OCI-LY7 (cell line): Measurements from ENCODE around the gene CCL13. TPM values are rescaled to one million over a fixed set of nuclear protein-coding genes. Genes with fewer than 3 reads are reported as not detected.

Experiments used
- BruUV-seq: library from RNA; stranded (reverse); fragments of 400-500 nt; replicated peaks from 2 replicates; lab custom pipeline; 2021; lab: Mats Ljungman, UMichigan
- CTCF ChIA-PET: fragments of 300-600 bp; sonication (Branson Sonifier 250); formaldehyde crosslinking; loops from one replicate; lab custom pipeline; 2022; ENCODE audit warnings: antibody characterized with exemption; ENCODE audit not compliant: unreplicated experiment; lab: Charles Lee
- POLR2A ChIA-PET: fragments of 300-600 bp; sonication (Branson Sonifier 250); formaldehyde crosslinking; loops from one replicate; lab custom pipeline; 2022; ENCODE audit warnings: antibody characterized with exemption; lab: Charles Lee
- DNase-seq: peaks from one replicate; pipeline ENCODE4 v3.0.0-alpha.2; 2015; ENCODE audit warnings: low spot score
- H2AFZ ChIP-seq: fragments of 200-600 bp; sonication (generic), shearing (Covaris generic); 2 replicates; pipeline ENCODE4 v1.6.1; 2014; ENCODE audit warnings: mild to moderate bottlenecking, antibody characterized with exemption, low read length, moderate library complexity
- H3K27ac ChIP-seq: fragments of 200-600 bp; sonication (generic); 2 replicates; pipeline ENCODE4 v1.5.1; 2014; ENCODE audit warnings: mixed run types, low read depth, mild to moderate bottlenecking, moderate library complexity, low read length, inconsistent platforms; ENCODE audit not compliant: poor library complexity, severe bottlenecking
- H3K36me3 ChIP-seq: fragments of 200-600 bp; sonication (generic); 2 replicates; pipeline ENCODE4 v1.6.1; 2014; ENCODE audit warnings: mild to moderate bottlenecking, antibody characterized with exemption, low read length, moderate library complexity, mixed read lengths; ENCODE audit not compliant: insufficient read depth
- H3K4me1 ChIP-seq: fragments of 200-600 bp; sonication (generic); 2 replicates; pipeline ENCODE4 v1.5.1; 2014; ENCODE audit warnings: mild to moderate bottlenecking, low read length; ENCODE audit not compliant: insufficient read depth, poor library complexity, severe bottlenecking
- H3K4me2 ChIP-seq: fragments of 200-600 bp; sonication (generic); 2 replicates; pipeline ENCODE4 v1.6.1; 2014; ENCODE audit warnings: mild to moderate bottlenecking, low read length
- H3K4me3 ChIP-seq: fragments of 200-600 bp; sonication (generic); 2 replicates; pipeline ENCODE4 v1.5.1; 2014; ENCODE audit warnings: mild to moderate bottlenecking, low read depth, low read length; ENCODE audit not compliant: poor library complexity, severe bottlenecking
- H3K79me2 ChIP-seq: fragments of 200-600 bp; sonication (generic); 2 replicates; pipeline ENCODE4 v1.6.1; 2016; ENCODE audit warnings: low read depth, mild to moderate bottlenecking, low read length, moderate library complexity, mixed read lengths; ENCODE audit not compliant: insufficient read depth
- H3K9me2 ChIP-seq: fragments of 200-600 bp; sonication (generic); 2 replicates; pipeline ENCODE4 v1.6.1; 2016; ENCODE audit warnings: mild to moderate bottlenecking, low read length, mixed read lengths; ENCODE audit not compliant: insufficient read depth
- H3K9me3 ChIP-seq: fragments of 200-600 bp; sonication (generic); 2 replicates; pipeline ENCODE4 v1.6.1; 2014; ENCODE audit warnings: mild to moderate bottlenecking, mixed run types, low read length, mixed read lengths
- H4K20me1 ChIP-seq: fragments of 200-600 bp; sonication (generic); 2 replicates; pipeline ENCODE4 v1.6.1; 2014; ENCODE audit warnings: mild to moderate bottlenecking, antibody characterized with exemption, low read length, moderate library complexity, mixed read lengths; ENCODE audit not compliant: insufficient read depth
- CTCF ChIP-seq: fragments of 200-600 bp; sonication (generic); conservative IDR thresholded peaks from 2 replicates; pipeline ENCODE4 v1.5.1; 2014; ENCODE audit warnings: mild to moderate bottlenecking, antibody characterized with exemption, low read length, moderate library complexity, mixed read lengths
- EZH2phosphoT487 ChIP-seq: fragments of 200-600 bp; sonication (generic); IDR thresholded peaks from 2 replicates; pipeline ENCODE4 v1.6.1; 2018; ENCODE audit warnings: low read depth, borderline replicate concordance, mild to moderate bottlenecking, mixed run types, antibody characterized with exemption, low read length, moderate library complexity, mixed read lengths
- intact Hi-C: fragments of 100-400 bp; cut with micrococcal nuclease; formaldehyde crosslinking; loops from one replicate; pipeline ENCODE4 v1.10.0; 2022; ENCODE audit not compliant: unreplicated experiment
- total RNA-seq, 2 experiments: library from RNA; depleted of rRNA in 1 of 2; stranded (reverse); fragments of >200 nt in 1 of 2; shearing (Covaris generic) in 1 of 2; gene quantifications; 2 replicates each; pipeline ENCODE4 v1.2.3, GENCODE V29; 2014 to 2022

Gene CCL13
- total RNA-seq, 2 experiments from 2014 or later, result not detected

DNA sequence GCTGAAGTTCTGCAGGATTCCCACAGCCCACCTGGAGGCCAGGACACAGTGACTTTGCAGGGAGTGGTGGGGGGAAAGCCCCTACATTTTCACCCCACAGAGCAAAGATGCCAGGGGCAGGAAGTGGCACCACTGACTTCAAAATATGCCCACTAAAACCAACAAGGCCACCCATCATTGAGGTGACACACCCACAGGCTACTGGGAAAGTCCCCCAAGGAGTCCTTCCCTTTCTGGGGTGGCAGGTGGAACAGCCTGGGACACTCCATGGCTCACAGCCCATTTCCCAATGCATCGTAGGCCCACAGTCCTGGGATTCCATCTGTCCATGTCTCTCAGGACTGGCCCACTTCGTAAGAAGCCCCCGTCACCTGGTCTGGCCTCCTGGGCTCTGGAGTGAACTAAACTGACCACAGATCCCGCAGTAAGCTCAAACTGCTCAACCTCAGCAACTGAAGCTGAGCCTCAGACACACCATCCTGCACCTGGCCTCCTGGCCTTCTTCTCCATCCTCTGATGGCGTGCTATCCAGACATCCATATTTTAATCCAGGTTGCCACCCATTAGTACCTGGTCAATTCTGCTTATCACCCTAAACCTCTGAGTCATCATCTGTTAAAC is 14.2 kb downstream of the CCL13 start:
- Histone ChIP-seq H3K79me2 (no peaks in the 10 kb centered on the region), H3K4me1 (peaks cover 76% of the 10 kb centered on the region), H3K9me3 (no peaks in the 10 kb centered on the region), H3K4me3 (peak overlapping the region; percentile 3), H4K20me1 (no peaks in the 10 kb centered on the region), H3K4me2 (peak overlapping the region; percentile 55), H3K36me3 (no peaks in the 10 kb centered on the region), H3K27ac (peak overlapping the region; percentile 79), H2AFZ (peak overlapping the region; percentile 39; the same call in 1 of the 2 replicates), H3K9me2 (no peaks in the 10 kb centered on the region)
- BruUV-seq, result no TSS peak
- intact Hi-C loops, result no loop called here
- ChIA-PET CTCF (interaction anchor here (0.7 to 2.1 kb wide), 3 partner anchors 9 to 1394 kb away, joined by 3 to 8 read pairs (median 4); no protein-coding TSS in a partner anchor), POLR2A (interaction anchor here (0.5 to 3.6 kb wide), 4 partner anchors 8 to 1757 kb away, joined by 3 to 16 read pairs (median 6); partner anchors contain the start of gene CCL1)
- peak; percentile 35 for DNase-seq
- no peak for TF ChIP-seq CTCF
- TF ChIP-seq EZH2phosphoT487, result no peak

DNA sequence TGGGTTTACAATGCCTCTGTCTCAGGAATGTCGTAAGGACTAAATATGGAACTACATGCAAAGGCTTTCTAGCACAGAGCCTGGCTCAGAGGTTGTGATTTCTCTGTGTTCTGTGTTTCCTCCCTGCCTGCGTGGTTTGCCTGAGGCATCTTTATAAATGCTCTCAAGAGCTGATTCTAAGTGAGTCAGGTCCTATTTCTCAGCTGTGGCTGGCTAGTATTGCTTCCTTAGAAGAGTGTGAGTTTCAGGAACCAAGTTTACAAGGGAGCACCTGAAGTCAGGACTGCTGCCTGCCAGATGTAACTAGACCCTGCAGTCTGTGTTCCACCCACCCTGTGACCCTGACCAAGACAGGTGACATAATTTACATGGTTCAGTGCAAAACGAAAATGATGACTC is 14.7 kb downstream of the CCL13 start:
- BruUV-seq, result no TSS peak

More for the DNA sequence above, 14.7 kb downstream of the CCL13 start:
- Histone ChIP-seq H3K36me3 (no peaks in the 10 kb centered on the region), H3K4me1 (peaks cover 76% of the 10 kb centered on the region), H3K4me3 (peak overlapping the region; percentile 3), H3K4me2 (peak overlapping the region; percentile 55), H3K9me2 (no peaks in the 10 kb centered on the region), H3K27ac (peak overlapping the region; percentile 79), H2AFZ (peak overlapping the region; percentile 39; the same call in 1 of the 2 replicates), H3K79me2 (no peaks in the 10 kb centered on the region), H4K20me1 (no peaks in the 10 kb centered on the region), H3K9me3 (no peaks in the 10 kb centered on the region)
- intact Hi-C loops, result no loop called here
- ChIA-PET CTCF (interaction anchor here (0.7 to 2.1 kb wide), 3 partner anchors 10 to 1393 kb away, joined by 3 to 8 read pairs (median 4); no protein-coding TSS in a partner anchor), POLR2A (interaction anchor here (0.8 to 3.6 kb wide), 3 partner anchors 9 to 28 kb away, joined by 3 to 16 read pairs (median 7); partner anchors contain the start of gene CCL1)
- TF ChIP-seq EZH2phosphoT487 (no peak), CTCF (no peak)
- DNase-seq, result peak; percentile 76
